DOHH2 (cell line): ENCODE data around the gene GOLGA5.

Source experiments
- CTCF ChIP-seq: fragments of 200-600 bp; sonication (generic); IDR thresholded peaks from one replicate; pipeline ENCODE4 v1.5.1; 2014; ENCODE audit warnings: antibody characterized with exemption, mild to moderate bottlenecking, low read depth, low read length; ENCODE audit not compliant: poor library complexity, severe bottlenecking
- EZH2phosphoT487 ChIP-seq: fragments of 200-600 bp; sonication (generic); IDR thresholded peaks from 2 replicates; pipeline ENCODE4 v1.6.1; 2017; ENCODE audit warnings: borderline replicate concordance, mild to moderate bottlenecking, antibody characterized with exemption, low read length, moderate library complexity, mixed read lengths

DNA sequence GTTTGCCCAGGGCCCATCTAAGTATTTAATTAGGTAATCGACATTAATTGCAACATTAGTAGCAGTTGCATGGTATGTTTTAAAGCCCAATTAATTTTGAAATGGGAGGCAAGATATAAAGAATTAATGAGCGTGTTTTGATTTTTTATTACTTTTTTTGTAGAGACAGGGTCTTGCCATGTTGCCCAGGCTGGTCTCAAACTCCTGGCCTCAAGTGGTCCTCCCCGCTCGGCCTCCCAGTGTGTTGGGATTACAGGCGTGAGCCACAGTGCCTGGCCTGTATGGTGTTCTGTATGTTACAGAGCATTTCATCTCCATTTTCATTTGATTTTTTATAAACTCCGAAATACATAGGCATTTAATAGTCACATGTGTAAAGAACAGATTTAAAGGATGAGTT, 856 bp downstream of the GOLGA5 start:
- TF ChIP-seq CTCF (no peak), EZH2phosphoT487 (no peak)
